Stimulated activated CD8-positive, alpha-beta memory T cell treated with anti-CD3 and anti-CD28 coated beads, Interleukin-12 subunit alpha, Interleukin-12 subunit beta, amount 100 ng/mL, for 24 hours (primary cell): ENCODE data around the gene PCBP4.

Experiments used
- DNase-seq: peaks from one replicate; pipeline ENCODE4 v3.0.0-alpha.2; 2020; ENCODE audit errors: extremely low read depth

PCBP4 gene

GRCh38 chr3:51908026-51908425 is 59.2 kb downstream of the PCBP4 start:
- DNase-seq, result no peak
